Epithelial cell of esophagus (primary cell): ENCODE results near the gene NAV1.

ENCODE experiments used
- DNase-seq: peaks from one replicate; pipeline ENCODE4 v3.0.0; 2010; ENCODE audit warnings: low read depth
- H3K4me3 ChIP-seq: 2 replicates; pipeline ENCODE4 v1.5.1; 2011; ENCODE audit warnings: mild to moderate bottlenecking, low read length, control low read depth
- CTCF ChIP-seq: IDR thresholded peaks from 2 replicates; pipeline ENCODE4 v1.5.1; 2011; ENCODE audit warnings: low read depth, mild to moderate bottlenecking, low read length, control low read depth, inconsistent platforms; ENCODE audit not compliant: insufficient read depth; ENCODE audit errors: missing control alignments

The NAV1 gene

GRCh38 chr1:201562659-201563405, 23.9 kb downstream of the NAV1 start:
- no peak overlapping the region for H3K4me3 ChIP-seq
- no peak for TF ChIP-seq CTCF

GRCh38 chr1:201563406-201563780, 24.5 kb downstream of the NAV1 start:
- no peak for TF ChIP-seq CTCF
- no peak overlapping the region for H3K4me3 ChIP-seq
- no peak for DNase-seq

More at GRCh38 chr1:201562659-201563405, 23.9 kb downstream of the NAV1 start:
- peak; percentile 34 for DNase-seq

- no peak for DNase-seq
- H3K4me3 ChIP-seq = no peak overlapping the region
- TF ChIP-seq CTCF = no peak
These were observed 25.0 kb downstream of the NAV1 start for GRCh38 chr1:201563941-201564340.

- H3K4me3 ChIP-seq = no peak overlapping the region
- no peak for TF ChIP-seq CTCF
These were observed 26.2 kb downstream of the NAV1 start for GRCh38 chr1:201565024-201565730.

DNA sequence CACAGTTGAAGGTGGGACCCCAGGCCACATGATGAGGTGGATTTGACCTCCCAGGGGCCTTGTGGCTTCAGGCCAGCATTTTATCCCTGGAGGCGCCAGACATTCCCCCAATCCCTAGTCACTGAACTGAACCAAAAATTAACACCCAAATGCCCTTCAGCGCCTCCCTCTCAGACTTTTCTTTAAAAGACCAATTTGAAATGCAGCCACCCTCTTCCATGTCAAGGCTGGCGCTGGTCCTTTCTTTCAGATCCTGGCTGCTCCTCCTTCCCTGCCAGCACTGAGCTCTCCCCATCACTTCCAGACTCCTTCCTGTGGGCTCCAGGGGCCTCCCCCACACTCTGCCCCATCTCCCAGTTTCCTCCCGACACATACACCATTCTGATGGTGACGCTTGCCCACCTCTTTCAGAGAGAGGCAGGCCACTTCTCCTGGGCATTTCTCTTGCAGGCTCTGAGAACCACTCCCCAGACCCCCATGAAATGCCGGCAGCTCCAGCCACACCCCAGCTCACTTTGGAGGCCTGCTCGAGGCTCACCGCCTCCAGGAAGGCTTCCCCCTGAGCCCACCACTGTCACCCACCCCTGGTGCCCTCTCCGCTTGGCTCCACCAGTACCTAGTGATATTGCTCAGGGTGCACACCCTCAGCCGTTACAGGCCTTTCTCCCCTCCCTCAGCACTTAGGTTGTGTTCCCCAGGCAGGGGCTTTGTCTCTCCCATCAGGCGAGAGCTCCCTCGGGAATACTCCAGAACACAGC, 27.0 kb downstream of the NAV1 start:
- no peak for DNase-seq
- TF ChIP-seq CTCF = no peak
- H3K4me3 ChIP-seq = no peak overlapping the region

More at GRCh38 chr1:201565024-201565730, 26.2 kb downstream of the NAV1 start:
- no peak for DNase-seq

DNA sequence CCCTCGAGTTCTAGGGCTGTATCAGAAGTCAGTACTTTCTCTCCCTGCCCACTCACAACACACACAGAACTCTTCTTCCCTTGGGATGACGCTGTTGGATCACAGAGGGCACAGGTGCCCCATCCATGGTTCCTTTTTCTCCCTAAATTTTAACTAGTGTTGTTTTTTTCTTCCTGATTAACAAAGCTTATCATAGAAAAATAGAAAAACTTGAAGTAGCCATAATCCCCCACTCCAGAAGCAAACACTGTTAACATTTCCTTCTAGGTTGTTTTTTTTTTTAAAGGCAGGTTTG, 27.5 kb downstream of the NAV1 start:
- no peak for DNase-seq
- no peak overlapping the region for H3K4me3 ChIP-seq
- TF ChIP-seq CTCF = no peak
